D721Med (cell line): ENCODE results near the gene VARS1.
"Not testable (repeated sequence)": the region's sequence is repeated elsewhere in the genome, so short reads cannot be mapped to it uniquely, and the experiment has no call there.

Source experiments
- DNase-seq: peaks from one replicate; pipeline ENCODE4 v3.0.0; 2011; ENCODE audit warnings: low spot score; ENCODE audit not compliant: insufficient read length
- FAIRE-seq: peaks from 2 replicates; lab custom pipeline; 2011; peaks lifted over from hg19 to GRCh38; lab: Jason Lieb, UNC
- TF ChIP-seq, protein P1 (sequence below): IDR thresholded peaks from 2 replicates; pipeline ENCODE4 v1.5.1; 2012; ENCODE audit warnings: mild to moderate bottlenecking, control low read depth; ENCODE audit not compliant: insufficient read depth; ENCODE audit errors: missing control alignments

The VARS1 gene

GRCh38 chr6:31815025-31815838 is 19.7 kb upstream of the VARS1 start, which contains the start of the genes HSPA1A and HSPA1L:
TSS of gene HSPA1A (plus strand) at chr6:31815543. CDS start at chr6:31815757, 214 bp downstream.
TSS of gene HSPA1L (minus strand) at chr6:31815283. CDS start at chr6:31811972, 3,311 bp downstream.
- DNase-seq, result no peak
- FAIRE-seq, result no peak
- TF ChIP-seq, protein P1, sequence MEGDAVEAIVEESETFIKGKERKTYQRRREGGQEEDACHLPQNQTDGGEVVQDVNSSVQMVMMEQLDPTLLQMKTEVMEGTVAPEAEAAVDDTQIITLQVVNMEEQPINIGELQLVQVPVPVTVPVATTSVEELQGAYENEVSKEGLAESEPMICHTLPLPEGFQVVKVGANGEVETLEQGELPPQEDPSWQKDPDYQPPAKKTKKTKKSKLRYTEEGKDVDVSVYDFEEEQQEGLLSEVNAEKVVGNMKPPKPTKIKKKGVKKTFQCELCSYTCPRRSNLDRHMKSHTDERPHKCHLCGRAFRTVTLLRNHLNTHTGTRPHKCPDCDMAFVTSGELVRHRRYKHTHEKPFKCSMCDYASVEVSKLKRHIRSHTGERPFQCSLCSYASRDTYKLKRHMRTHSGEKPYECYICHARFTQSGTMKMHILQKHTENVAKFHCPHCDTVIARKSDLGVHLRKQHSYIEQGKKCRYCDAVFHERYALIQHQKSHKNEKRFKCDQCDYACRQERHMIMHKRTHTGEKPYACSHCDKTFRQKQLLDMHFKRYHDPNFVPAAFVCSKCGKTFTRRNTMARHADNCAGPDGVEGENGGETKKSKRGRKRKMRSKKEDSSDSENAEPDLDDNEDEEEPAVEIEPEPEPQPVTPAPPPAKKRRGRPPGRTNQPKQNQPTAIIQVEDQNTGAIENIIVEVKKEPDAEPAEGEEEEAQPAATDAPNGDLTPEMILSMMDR, result no peak

DNA sequence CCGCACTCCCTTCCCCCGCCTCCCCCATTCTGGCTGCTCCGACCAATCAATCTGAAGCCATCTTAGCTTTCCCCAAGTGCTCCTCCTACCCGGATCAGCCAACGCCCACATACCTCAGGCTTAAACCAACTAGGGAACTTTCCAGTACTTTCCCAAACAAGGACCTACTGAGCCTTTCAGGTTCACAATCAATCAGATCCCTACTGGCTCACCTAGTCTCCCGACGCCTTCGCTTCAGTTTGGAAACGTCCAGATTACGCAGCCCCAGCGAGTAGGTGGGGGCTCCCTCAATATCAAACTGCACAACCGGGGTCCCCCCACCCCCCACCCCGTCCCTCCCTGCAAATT is 19.1 kb upstream of the VARS1 start:
- FAIRE-seq (no peak), DNase-seq (no peak)
- TF ChIP-seq, protein P1, result no peak

GRCh38 chr6:31813465-31813849 is 17.9 kb upstream of the VARS1 start:
- TF ChIP-seq, protein P1, result no peak
- no peak for FAIRE-seq
- DNase-seq, result no peak

GRCh38 chr6:31811645-31812044 is 16.1 kb upstream of the VARS1 start:
- FAIRE-seq (no peak), DNase-seq (no peak)
- TF ChIP-seq, protein P1, result no peak

DNA sequence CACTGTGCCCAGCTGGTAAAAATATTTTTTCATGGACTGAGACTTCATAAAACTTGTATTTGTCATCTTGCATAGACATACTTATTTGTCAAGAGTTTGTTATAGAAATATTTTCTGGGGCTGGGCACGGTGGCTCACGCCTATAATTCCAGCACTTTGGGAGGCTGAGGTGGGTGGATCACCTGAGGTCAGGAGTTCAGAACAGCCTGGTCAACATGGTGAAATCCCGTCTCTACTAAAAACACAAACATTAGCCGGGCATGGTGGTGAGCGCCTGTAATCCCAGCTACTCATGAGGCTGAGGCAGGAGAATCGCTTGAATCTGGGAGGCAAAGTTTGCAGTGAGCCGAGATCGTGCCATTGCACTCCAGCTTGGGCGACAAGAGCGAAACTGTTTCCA is 13.0 kb upstream of the VARS1 start:
- DNase-seq, FAIRE-seq: not testable (repeated sequence)

DNA sequence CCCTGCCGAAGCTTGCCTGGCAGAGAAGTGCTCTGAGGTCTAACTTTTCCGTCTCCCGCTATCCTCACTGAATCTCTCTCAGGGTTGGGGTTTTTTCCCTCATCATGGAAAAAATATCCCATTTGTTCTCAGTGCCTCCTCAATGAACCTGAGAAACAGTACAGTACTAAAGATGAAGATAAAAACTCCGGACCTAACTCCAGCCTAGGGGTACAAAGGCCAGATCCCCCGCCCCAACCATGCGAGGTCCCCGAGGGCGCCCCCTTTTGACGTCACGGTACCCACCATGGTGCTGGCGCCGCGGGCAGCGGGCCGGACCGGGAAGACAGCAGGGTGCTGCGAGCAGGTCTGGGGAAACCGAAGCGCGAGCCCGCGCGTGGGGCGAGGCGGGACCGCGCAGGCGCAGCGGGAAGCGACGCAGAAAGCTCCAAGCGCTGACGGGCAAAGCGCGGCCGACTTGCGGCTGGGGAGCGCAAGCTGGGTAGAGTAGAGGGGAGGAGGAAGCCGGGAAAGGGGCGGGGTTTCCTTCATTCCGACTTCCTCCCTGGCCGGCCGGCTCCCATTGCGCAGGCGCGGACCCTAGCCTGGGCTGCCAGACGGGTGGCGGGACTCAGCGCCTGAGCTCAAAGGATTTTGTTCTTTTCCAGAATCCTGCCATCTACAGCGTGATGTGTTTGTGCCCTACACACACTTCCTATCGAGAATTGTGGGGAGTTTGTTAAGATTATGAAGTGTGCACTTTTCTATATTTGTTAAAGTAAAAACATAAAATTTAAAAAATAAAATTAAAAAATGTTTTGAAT is 11.1 kb upstream of the VARS1 start, which contains the start of gene LSM2:
LSM2 (minus strand) TSS at position 497 of the 803 bp plus-strand sequence; CDS start at position 288, 209 bp downstream.
- no peak for FAIRE-seq
- TF ChIP-seq, protein P1, result no peak
- peak; percentile 89 for DNase-seq

- TF ChIP-seq, protein P1, result no peak
- FAIRE-seq, result no peak
- no peak for DNase-seq
Observed at GRCh38 chr6:31805939-31806469, 10.5 kb upstream of the VARS1 start.

DNA sequence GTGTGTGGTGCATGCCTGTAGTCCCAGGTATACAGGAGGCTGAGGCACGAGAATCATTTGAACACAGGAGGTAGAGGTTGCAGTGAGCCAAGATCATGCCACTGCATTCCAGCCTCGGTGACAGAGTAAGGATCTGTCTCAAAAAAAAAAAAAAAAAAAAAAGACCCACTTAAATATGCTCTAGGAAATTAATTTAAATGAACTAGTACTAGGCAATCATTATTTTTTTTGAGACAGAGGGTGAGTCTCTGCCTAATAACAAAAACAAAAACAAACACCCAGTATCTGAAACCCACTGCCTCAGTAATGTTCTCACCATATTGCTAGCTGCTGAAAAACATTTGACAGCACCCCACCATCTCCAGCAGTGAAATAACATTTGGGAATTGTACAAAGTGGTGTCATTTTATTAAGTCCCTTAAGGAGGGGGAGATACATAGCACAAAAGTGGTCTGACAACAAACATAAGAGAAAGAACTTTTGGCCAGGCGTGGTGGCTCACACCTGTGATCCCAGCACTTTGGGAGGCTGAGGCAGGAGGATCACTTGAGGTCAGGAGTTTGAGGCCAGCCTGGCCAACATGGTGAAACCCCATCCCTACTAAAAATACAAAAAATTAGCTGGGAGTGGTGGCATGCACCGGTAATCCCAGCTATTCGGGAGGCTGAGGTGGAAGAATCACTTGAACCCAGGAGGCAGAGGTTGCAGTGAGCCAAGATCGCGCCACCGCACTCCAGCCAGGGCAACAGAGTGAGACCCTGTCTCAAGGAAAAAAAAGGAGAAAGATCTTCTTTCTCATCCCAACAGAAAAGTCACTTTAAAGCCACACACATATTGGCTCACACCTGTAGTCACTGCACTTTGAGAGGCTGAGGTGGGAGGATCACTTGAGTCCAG is 5.7 kb upstream of the VARS1 start:
- DNase-seq, FAIRE-seq: not testable (repeated sequence)
